ENCODE measurements around the gene MMP23B. TPM values are rescaled to one million over a fixed set of nuclear protein-coding genes. Genes with fewer than 3 reads are reported as not detected.

MMP23B gene
- total RNA-seq: 117 and 174 TPM in 2 replicates

DNA sequence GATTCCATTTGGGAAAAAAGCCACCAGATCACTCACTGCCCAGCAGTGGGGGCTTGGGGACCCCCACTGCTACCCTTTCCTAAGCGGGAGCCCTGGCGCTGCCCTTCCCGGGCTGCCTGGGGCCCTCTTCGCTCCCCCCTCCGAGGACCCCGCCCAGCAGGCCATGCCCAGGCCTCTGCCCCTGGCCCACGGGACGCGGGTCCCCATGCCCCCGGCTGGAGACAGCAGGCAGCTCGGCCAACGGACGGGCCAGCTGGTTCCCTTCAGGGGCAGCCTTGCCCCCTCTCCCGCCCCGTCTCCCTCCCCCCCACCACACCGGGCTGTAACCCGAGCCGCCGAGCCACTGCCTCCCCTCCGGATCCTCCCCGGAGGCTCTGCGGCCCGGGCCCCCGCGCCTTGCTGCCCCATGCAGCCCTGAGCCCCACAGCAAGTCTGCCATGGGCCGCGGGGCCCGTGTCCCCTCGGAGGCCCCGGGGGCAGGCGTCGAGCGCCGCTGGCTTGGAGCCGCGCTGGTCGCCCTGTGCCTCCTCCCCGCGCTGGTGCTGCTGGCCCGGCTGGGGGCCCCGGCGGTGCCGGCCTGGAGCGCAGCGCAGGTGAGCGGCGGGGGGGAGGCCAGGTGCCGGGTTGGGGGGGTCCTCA is at the start of gene MMP23B:
TSS of gene MMP23B (plus strand) at position 392 of the 639 bp plus-strand sequence. CDS start at position 438, 46 bp downstream.

DNA sequence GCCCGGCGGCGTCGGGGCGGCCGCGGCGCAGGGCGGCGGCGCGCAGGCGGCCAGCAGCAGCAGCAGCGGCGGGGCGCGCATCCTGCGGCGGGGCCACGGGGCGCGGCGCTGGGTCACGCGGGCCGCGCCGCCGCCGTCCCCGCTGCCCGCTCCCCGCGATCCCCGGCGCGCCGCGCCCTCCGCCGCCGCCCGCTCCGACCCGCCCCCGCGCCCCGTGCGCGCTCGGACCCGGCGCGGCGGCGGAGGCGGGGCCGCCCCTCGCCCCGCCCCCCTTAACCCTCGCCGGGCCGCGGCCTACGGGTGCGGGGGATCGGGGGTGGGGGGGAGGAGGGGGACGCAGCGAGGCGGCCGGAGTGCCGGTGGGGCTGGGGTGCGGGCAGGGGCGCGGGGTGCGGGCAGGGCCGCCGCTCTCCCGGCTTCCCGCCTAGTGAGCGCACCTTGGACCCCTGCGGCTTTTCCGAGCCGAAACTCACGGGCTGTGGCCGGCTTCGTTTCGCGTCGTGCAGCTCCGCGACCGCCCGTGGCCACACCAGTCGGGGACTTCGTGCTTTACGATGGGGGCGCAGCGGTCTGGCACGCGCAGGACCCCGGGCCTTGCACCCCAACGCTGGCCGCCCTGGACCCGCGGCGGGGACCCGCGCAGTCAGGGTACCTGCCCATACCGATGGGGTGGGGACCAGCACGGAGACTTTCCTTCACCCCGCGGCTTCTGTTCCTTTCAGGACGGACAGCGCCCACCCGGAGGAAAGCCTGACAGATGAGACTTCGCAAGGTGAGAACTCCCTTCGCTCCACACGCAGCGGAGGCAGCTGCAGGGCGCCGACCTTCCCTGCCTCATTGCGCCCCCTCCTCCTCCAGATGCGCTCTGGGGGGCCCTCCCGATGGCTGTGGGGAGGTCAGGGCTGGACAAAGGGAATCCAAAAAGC is 31.8 kb upstream of the MMP23B start, which contains the start of gene FNDC10:
TSS of gene FNDC10 (minus strand) at position 201 of the 926 bp plus-strand sequence. CDS start at position 81, 120 bp downstream.

DNA sequence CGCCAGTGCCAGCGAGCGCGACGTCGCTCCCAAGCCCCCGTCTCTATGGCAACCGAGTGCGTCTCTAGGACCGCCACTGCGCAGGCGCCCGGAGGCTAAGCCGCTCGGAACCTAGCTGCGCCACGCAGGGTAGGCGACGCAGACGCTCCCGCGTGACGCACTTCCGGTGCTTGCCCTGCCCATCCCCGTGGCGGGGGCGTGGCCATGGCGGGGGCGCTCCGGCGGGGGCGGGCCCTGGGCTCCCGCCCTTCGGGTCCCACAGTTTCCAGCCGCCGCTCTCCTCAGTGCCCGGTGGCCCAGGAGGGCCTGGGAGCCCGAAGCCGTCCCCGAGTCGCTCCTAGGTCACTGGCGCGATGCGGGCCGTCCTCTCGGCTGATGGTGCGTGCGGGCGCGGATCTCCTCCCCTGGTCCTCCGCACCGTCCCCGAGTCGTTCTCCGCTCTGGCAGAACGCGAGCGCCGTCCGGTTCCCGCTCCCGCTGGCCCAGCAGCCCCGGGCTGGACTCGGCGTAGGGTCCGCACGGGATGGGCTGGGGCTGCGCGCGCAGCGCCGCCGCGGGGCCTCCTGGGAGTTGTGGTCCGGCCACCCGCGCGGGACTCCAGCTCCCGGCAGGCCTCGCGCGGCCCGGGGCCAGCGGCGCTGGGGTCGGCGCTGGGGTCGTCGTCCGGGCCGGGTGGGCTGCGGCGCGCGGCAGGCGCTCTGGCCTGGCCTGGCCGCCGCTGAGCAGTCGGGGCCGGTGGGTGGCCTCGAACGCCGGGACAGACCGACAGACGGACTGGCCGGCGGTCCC is 16.5 kb upstream of the MMP23B start, which contains the start of gene MIB2:
TSS of gene MIB2 (plus strand) at position 245 of the 789 bp plus-strand sequence. CDS start 7,953 bp downstream, outside the sequence.

DNA sequence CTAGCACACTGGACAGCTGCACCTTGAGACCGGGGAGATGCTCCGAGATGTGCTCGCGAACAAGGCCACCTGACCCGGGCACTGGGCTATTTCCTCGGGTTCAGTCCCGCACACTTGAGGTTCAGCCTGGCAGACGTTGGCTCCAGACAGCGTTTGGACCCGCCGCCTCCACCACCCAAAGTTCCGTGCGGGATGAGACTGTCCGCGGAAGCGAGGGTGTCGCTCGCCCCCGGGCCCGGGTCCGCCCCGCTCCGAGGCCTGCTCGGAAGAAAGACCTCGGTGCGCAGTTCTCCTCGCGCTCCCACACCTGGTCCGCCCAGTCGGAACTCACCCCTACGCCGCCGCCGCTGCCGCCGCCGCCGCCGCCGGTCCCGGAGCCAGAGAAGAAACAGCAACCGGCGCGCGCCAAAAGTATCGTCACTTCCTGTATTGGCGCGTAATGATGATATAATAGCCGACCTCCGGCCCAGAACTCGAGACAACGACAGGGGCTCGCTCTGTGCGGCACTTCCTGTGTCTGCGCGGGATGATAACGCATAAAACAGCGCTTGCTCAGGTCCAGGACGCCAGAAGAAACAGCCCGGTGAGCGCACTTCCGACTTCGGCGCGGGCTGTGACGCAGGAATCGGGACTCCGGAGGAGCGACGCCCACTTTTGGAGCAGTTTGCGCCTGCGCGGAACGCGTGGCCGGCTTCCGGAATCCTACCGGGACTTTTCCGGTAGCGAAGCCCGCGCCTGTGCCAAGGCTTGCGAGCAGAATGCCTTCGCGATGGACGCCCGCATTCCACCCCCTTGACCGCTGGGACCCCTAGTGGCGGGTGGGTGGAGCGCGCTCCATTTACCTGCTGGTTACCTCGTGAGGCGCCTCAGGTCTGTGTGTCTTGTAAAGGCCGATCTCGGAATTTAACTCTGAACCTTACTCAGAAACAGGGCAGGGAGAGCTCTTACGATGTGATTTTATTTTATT is 26.9 kb downstream of the MMP23B start, which contains the start of gene CDK11B:
TSS of gene CDK11B (minus strand) at position 422 of the 967 bp plus-strand sequence. CDS start 1,519 bp downstream, outside the sequence.

Other genes with a start within 250 kb of the MMP23B start
- gene CCNL2, start 232.8 kb upstream of the MMP23B start, total RNA-seq: 92.3 and 98.2 TPM in 2 replicates
- gene MRPL20, start 224.9 kb upstream of the MMP23B start, total RNA-seq: 102 and 107 TPM in 2 replicates
- 0.35 and 2.9 TPM in 2 replicates for gene ANKRD65, start 210.9 kb upstream of the MMP23B start, total RNA-seq
- gene VWA1, start 196.5 kb upstream of the MMP23B start, total RNA-seq: 12.3 and 18.0 TPM in 2 replicates
- gene ATAD3C, start 182.5 kb upstream of the MMP23B start, total RNA-seq: under 0.01 TPM in 1 of 2 replicates, not detected in the other
- gene ATAD3B, start 160.4 kb upstream of the MMP23B start, total RNA-seq: 8.0 and 27.4 TPM in 2 replicates
- 23.4 and 27.7 TPM in 2 replicates for gene ATAD3A, start 120.0 kb upstream of the MMP23B start, total RNA-seq
- 4.1 and 6.1 TPM in 2 replicates for gene TMEM240, start 91.5 kb upstream of the MMP23B start, total RNA-seq
- gene SSU72, start 57.3 kb upstream of the MMP23B start, total RNA-seq: 134 and 149 TPM in 2 replicates
- gene FNDC10, start 32.0 kb upstream of the MMP23B start, total RNA-seq: 22.8 and 23.8 TPM in 2 replicates
- 57.9 and 64.6 TPM in 2 replicates for gene MIB2, start 16.7 kb upstream of the MMP23B start, total RNA-seq
- gene CDK11B, start 26.8 kb downstream of the MMP23B start, total RNA-seq: 7.5 and 11.3 TPM in 2 replicates
- gene SLC35E2B, start 60.6 kb downstream of the MMP23B start, total RNA-seq: 20.1 and 42.9 TPM in 2 replicates
- gene CDK11A, start 92.2 kb downstream of the MMP23B start, total RNA-seq: 7.3 and 14.6 TPM in 2 replicates
- 40.3 and 71.3 TPM in 2 replicates for gene NADK, start 146.3 kb downstream of the MMP23B start, total RNA-seq